ENCODE measurements around the gene EFCAB14.

- TF ChIP-seq POLR2A (IDR thresholded peaks at IDR 0.05; ENCODE audit: low read depth, low read length): no peak
- TF ChIP-seq USF2 (IDR thresholded peaks at IDR 0.05; ENCODE audit: borderline replicate concordance, low read depth, low read length): no peak
- TF ChIP-seq CTCF (IDR thresholded peaks at IDR 0.05 in 2 of 3, conservative IDR thresholded peaks at IDR 0.05 in 1 of 3; ENCODE audit: control insufficient read depth in 2 of 3, extremely low read depth in 1 of 3, insufficient read depth in 1 of 3, low read depth in 3 of 3, low read length in 3 of 3): no peak
- TF ChIP-seq MEF2A (IDR thresholded peaks at IDR 0.05; ENCODE audit: insufficient read depth, low read depth, low read length): no peak
- TF ChIP-seq ZNF217 (IDR thresholded peaks at IDR 0.05): no peak
- no peak for TF ChIP-seq EZH2 (IDR thresholded peaks at IDR 0.05; ENCODE audit: borderline replicate concordance, control insufficient read depth, low read depth, low read length)
- no peak for TF ChIP-seq HDAC2 (IDR thresholded peaks at IDR 0.05)
- TF ChIP-seq SIN3A (IDR thresholded peaks at IDR 0.05; ENCODE audit: low read depth, low read length): no peak
- no peak for TF ChIP-seq CREB1 (IDR thresholded peaks at IDR 0.05; ENCODE audit: low read depth)
- no peak for TF ChIP-seq CHD4 (IDR thresholded peaks at IDR 0.05)
- no peak for TF ChIP-seq RELA (IDR thresholded peaks at IDR 0.05; ENCODE audit: borderline replicate concordance, partially characterized antibody)
- TF ChIP-seq MLLT1 (IDR thresholded peaks at IDR 0.05): no peak
- TF ChIP-seq ATF7 (IDR thresholded peaks at IDR 0.05; ENCODE audit: low read depth): no peak
- no peak for TF ChIP-seq RAD21 (IDR thresholded peaks at IDR 0.05; ENCODE audit: insufficient read depth, low read depth, low read length)
Measured at GRCh38 chr1:46675549-46676314, 43.2 kb downstream of the EFCAB14 start.
